Coronary artery (tissue), 2 donors: ENCODE measurements around the gene EDDM3A.

Experiments
- DNase-seq: peaks from one replicate; pipeline ENCODE4 v3.0.0-alpha.2; 2017; ENCODE audit warnings: low spot score
- H3K27ac ChIP-seq, 2 donors: fragments of 200-600 bp; sonication (generic); one replicate each; pipeline ENCODE4 v1.5.1; 2016 to 2019
- H3K4me3 ChIP-seq: fragments of 200-600 bp; sonication (generic); 2 replicates; pipeline ENCODE4 v1.5.1; 2016; ENCODE audit warnings: mild to moderate bottlenecking, moderate library complexity
- TF ChIP-seq, protein P1 (sequence below): fragments of 200-600 bp; sonication (generic); IDR thresholded peaks from one replicate; pipeline ENCODE4 v1.5.1; 2019; ENCODE audit warnings: antibody characterized with exemption

The EDDM3A gene

DNA sequence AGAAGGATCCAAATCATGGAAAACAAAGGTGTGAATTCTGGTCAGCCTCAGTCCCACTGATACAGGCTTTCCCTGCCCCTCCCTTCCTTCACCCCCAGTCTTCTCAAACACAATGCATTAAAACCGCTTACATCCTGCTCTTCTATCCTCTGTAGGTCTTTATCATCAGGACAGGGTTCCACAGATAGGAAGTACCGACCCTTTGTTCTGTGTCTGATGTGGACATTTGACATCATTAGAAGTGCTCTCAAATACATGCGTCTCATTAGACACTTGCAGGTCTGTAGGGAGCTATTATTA lies 22.9 kb downstream of the EDDM3A start:
- H3K27ac ChIP-seq: no peak overlapping the region
- DNase-seq: no peak
- no peak overlapping the region for H3K4me3 ChIP-seq
- TF ChIP-seq, protein P1, sequence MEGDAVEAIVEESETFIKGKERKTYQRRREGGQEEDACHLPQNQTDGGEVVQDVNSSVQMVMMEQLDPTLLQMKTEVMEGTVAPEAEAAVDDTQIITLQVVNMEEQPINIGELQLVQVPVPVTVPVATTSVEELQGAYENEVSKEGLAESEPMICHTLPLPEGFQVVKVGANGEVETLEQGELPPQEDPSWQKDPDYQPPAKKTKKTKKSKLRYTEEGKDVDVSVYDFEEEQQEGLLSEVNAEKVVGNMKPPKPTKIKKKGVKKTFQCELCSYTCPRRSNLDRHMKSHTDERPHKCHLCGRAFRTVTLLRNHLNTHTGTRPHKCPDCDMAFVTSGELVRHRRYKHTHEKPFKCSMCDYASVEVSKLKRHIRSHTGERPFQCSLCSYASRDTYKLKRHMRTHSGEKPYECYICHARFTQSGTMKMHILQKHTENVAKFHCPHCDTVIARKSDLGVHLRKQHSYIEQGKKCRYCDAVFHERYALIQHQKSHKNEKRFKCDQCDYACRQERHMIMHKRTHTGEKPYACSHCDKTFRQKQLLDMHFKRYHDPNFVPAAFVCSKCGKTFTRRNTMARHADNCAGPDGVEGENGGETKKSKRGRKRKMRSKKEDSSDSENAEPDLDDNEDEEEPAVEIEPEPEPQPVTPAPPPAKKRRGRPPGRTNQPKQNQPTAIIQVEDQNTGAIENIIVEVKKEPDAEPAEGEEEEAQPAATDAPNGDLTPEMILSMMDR: no peak

DNA sequence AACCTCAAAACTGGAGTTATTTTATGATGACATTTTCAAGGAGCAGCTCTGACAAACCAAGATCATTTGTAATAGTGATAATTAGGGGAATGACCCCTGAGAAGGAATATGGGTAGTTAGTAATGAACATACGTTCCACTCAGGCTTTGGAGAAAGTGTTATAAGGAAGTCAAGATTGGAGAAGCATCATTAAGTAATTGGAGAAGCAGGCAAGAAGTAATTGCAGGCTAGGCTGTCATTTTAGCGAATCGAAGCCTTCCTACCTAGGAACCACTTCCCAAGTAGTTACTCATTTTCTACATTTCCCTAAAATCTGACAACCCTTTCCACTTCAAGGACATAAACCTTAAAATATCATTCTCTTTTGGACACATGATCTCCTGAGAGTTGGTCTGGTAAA lies 23.7 kb downstream of the EDDM3A start:
- TF ChIP-seq, protein P1: no peak
- H3K27ac ChIP-seq: no peak overlapping the region
- DNase-seq: no peak
- H3K4me3 ChIP-seq: no peak overlapping the region

DNA sequence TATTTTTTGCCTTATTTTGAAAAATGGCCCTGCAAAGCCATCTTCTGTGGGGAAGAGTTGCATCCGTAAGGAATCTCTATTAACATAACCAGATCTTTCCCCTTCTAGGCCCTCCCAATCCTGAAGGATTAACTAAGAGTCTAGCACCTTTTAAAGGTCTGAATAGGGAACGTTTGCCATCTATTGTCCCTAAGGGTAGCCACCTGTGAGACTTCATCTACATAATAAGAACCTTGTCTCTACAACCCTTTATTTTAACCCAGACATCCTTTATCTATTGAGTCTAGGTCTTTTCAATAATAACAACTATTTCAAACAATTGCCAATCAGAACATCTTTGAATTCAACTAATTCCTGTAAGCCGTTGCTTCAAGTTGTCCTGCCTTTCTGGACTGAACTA lies 27.0 kb downstream of the EDDM3A start:
- no peak overlapping the region for H3K4me3 ChIP-seq
- DNase-seq: no peak

DNA sequence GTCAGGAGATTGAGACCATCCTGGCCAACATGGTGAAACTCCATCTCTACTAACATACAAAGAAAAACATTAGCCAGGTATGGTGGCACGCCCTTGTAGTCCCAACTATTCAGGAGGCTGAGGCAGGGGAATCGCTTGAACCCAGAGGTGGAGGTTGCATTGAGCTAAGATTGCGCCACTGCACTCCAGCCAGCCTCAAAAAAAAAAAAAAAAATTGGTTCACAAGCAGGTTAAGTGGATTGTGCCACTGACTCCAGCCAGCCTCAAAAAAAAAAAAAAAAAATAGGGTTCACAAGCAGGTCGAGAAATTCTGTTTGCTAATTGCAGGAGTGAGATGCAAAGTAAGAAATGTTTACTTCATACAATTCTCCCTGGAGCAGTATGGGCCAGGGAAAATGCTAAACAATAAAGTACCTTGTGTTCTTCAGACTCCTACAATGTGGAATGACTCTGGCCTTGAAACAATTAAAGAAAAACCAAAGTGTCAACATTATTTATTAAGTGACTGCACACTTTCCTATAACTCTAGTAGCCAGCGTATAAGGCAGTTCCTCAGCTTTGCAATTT lies 28.7 kb downstream of the EDDM3A start:
- DNase-seq: no peak
- H3K27ac ChIP-seq: no peak overlapping the region
- TF ChIP-seq, protein P1: no peak
- H3K4me3 ChIP-seq: no peak overlapping the region

More for the DNA sequence above, 27.0 kb downstream of the EDDM3A start:
- TF ChIP-seq, protein P1: no peak
- no peak overlapping the region for H3K27ac ChIP-seq

DNA sequence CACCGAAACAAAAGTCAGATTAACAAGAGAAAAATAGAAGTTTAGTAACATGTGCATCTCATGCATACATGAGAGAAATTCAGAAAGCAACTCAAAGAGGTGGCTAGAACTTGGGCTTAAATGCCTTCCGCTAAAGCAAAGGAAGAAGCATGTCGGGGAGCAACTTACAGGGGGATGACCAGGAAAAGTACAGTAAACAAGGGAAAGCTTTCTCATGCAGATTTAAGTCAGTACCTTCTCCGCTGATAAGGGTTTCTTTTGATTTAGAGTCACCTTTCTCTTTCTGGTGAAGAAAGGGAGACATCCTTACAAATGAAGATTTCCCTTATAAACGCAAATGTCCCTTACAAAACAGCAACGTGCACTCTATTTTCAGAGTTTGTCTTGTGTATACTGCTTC lies 29.4 kb downstream of the EDDM3A start:
- TF ChIP-seq, protein P1: no peak
- no peak overlapping the region for H3K27ac ChIP-seq
- no peak for DNase-seq

DNA sequence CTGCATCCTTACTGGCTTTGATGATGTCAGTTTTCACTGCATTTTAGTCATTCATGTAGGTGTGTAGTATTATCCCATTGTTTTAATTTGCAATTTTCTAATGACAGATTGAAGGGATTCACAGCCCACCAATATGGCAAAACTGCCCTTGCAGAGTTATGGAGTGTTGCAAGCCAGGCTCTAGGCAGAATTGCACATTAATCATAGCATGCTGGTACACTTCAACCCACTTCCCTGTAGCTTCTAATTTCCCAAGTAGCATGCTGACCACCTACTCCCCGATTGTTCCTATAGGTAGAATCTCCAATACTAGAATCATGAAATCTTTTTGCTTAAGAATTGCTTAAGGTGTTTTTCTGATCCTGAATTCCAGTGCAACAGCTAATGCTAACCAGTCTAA lies 30.2 kb downstream of the EDDM3A start:
- TF ChIP-seq, protein P1: no peak
- DNase-seq: no peak
- H3K4me3 ChIP-seq: no peak overlapping the region
- no peak overlapping the region for H3K27ac ChIP-seq

More for the DNA sequence above, 29.4 kb downstream of the EDDM3A start:
- no peak overlapping the region for H3K4me3 ChIP-seq

DNA sequence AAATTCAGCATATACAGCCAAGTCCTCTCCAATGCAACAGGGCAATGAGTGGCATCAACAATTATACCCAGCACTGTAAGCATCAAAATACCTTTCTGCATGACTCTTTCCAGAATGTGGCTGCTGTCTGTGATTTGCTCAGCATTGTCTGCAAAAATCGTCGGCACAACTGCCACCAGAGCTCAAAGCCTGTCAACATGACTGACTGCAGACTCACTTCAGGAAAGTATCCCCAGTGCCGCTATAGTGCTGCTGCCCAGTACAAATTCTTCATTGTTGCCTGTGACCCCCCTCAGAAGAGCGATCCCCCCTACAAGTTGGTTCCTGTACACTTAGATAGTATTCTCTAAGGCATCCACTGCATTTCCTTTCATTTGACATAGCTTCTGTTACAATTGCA lies 36.1 kb downstream of the EDDM3A start:
- H3K4me3 ChIP-seq: peak overlapping the region; percentile 52
- H3K27ac ChIP-seq: peak overlapping the region in 1 of 2 donors; percentile 71
- DNase-seq: no peak
- TF ChIP-seq, protein P1: no peak
